Fibroblast of lung (primary cell): ENCODE data around the gene STEAP2.

ENCODE experiments used
- EZH2 ChIP-seq: IDR thresholded peaks from 2 replicates; pipeline ENCODE4 v1.5.1; 2012; ENCODE audit warnings: low read length, control low read depth, mild to moderate bottlenecking; ENCODE audit errors: missing control alignments
- TF ChIP-seq, protein P1 (sequence below), 2 donors: IDR thresholded peaks in 1 of 2; conservative IDR thresholded peaks in 1 of 2; 1 replicate in 1 of 2; 2 replicates in 1 of 2; pipeline ENCODE4 v1.5.1; 2011 to 2012; ENCODE audit warnings: low read length in 2 of 2, control low read depth in 1 of 2, inconsistent platforms in 1 of 2, low read depth in 1 of 2, mild to moderate bottlenecking in 1 of 2

DNA sequence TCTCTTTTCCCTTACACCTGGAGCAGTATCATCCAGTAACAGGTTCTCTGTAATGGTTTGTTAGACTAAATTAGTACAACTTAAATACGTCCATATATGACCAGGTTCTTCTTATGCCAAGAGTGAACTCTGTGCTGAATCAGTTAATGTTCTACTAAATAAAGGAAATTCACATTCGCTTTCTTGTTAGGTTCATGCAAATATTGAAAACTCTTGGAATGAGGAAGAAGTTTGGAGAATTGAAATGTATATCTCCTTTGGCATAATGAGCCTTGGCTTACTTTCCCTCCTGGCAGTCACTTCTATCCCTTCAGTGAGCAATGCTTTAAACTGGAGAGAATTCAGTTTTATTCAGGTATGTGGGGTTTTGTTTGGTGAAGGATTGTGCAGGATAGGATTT lies 18.1 kb downstream of the STEAP2 start:
- TF ChIP-seq, protein P1, sequence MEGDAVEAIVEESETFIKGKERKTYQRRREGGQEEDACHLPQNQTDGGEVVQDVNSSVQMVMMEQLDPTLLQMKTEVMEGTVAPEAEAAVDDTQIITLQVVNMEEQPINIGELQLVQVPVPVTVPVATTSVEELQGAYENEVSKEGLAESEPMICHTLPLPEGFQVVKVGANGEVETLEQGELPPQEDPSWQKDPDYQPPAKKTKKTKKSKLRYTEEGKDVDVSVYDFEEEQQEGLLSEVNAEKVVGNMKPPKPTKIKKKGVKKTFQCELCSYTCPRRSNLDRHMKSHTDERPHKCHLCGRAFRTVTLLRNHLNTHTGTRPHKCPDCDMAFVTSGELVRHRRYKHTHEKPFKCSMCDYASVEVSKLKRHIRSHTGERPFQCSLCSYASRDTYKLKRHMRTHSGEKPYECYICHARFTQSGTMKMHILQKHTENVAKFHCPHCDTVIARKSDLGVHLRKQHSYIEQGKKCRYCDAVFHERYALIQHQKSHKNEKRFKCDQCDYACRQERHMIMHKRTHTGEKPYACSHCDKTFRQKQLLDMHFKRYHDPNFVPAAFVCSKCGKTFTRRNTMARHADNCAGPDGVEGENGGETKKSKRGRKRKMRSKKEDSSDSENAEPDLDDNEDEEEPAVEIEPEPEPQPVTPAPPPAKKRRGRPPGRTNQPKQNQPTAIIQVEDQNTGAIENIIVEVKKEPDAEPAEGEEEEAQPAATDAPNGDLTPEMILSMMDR (conservative IDR thresholded peaks at IDR 0.05 in 1 of 2, IDR thresholded peaks at IDR 0.05 in 1 of 2; ENCODE audit: low read depth in 1 of 2, low read length in 2 of 2), result no peak
- TF ChIP-seq EZH2, result no peak
